GM23248 (cell line): Measurements from ENCODE around the gene HAL. TPM values are rescaled to one million over a fixed set of nuclear protein-coding genes. Genes with fewer than 3 reads are reported as not detected.

ENCODE experiments used
- DNase-seq: peaks from one replicate; pipeline ENCODE4 v3.0.0-alpha.2; 2015
- H2AFZ ChIP-seq: fragments of 200-600 bp; sonication (generic); 2 replicates; pipeline ENCODE4 v1.6.1; 2016; ENCODE audit warnings: antibody characterized with exemption
- H3F3A ChIP-seq: fragments of 200-600 bp; sonication (generic); 2 replicates; pipeline ENCODE4 v1.6.1; 2016; ENCODE audit warnings: mild to moderate bottlenecking, antibody characterized with exemption, mixed run types; ENCODE audit not compliant: insufficient read depth
- H3K27ac ChIP-seq: fragments of 200-600 bp; sonication (generic); 2 replicates; pipeline ENCODE4 v1.5.1; 2016; ENCODE audit warnings: mild to moderate bottlenecking
- H3K27me3 ChIP-seq: fragments of 200-600 bp; sonication (generic); replicated peaks from 2 replicates; pipeline ENCODE4 v1.6.1; 2016; ENCODE audit warnings: mild to moderate bottlenecking; ENCODE audit not compliant: insufficient read depth
- H3K36me3 ChIP-seq: fragments of 200-600 bp; sonication (generic); 2 replicates; pipeline ENCODE4 v1.6.1; 2016; ENCODE audit warnings: low read depth, mild to moderate bottlenecking
- H3K4me1 ChIP-seq: fragments of 200-600 bp; sonication (generic); 2 replicates; pipeline ENCODE4 v1.6.1; 2016; ENCODE audit warnings: mild to moderate bottlenecking; ENCODE audit not compliant: insufficient read depth
- H3K4me2 ChIP-seq: fragments of 200-600 bp; sonication (generic); one replicate; pipeline ENCODE4 v1.6.1; 2016; ENCODE audit warnings: mild to moderate bottlenecking; ENCODE audit not compliant: unreplicated experiment
- H3K4me3 ChIP-seq: fragments of 200-600 bp; sonication (generic); 2 replicates; pipeline ENCODE4 v1.5.1; 2016; ENCODE audit warnings: mild to moderate bottlenecking
- H3K79me2 ChIP-seq: fragments of 200-600 bp; sonication (generic); 2 replicates; pipeline ENCODE4 v1.6.1; 2016; ENCODE audit warnings: mild to moderate bottlenecking; ENCODE audit not compliant: insufficient read depth
- H3K9ac ChIP-seq: fragments of 200-600 bp; sonication (generic); 2 replicates; pipeline ENCODE4 v1.6.1; 2016; ENCODE audit warnings: mild to moderate bottlenecking
- H3K9me2 ChIP-seq: fragments of 200-600 bp; sonication (generic); 2 replicates; pipeline ENCODE4 v1.6.1; 2016; ENCODE audit warnings: mixed run types, mild to moderate bottlenecking, moderate library complexity; ENCODE audit not compliant: insufficient read depth
- H3K9me3 ChIP-seq: fragments of 200-600 bp; sonication (generic); one replicate; pipeline ENCODE4 v1.6.1; 2017; ENCODE audit warnings: low read depth
- H4K20me1 ChIP-seq: fragments of 200-600 bp; sonication (generic); 2 replicates; pipeline ENCODE4 v1.6.0; 2016; ENCODE audit not compliant: insufficient read depth
- EZH2 ChIP-seq: fragments of 200-600 bp; sonication (generic); IDR thresholded peaks from 2 replicates; pipeline ENCODE4 v1.6.1; 2018; ENCODE audit warnings: antibody characterized with exemption, mild to moderate bottlenecking; ENCODE audit not compliant: insufficient read depth, poor library complexity, severe bottlenecking
- EZH2phosphoT487 ChIP-seq: fragments of 200-600 bp; sonication (generic); IDR thresholded peaks from 2 replicates; pipeline ENCODE4 v1.6.1; 2018; ENCODE audit warnings: antibody characterized with exemption, moderate library complexity, mild to moderate bottlenecking, low read depth; ENCODE audit not compliant: insufficient read depth
- WGBS, 2 experiments: methylation state at CpG; one replicate each; pipeline ENCODE4 v1.1.6; 2015 to 2017; ENCODE audit warnings: low lambda C conversion rate in 2 of 2, low coverage in 1 of 2; ENCODE audit errors: missing lambda C conversion rate in 2 of 2; 5-methylcytosine and 5-hydroxymethylcytosine counted together
- in situ Hi-C: fragments of 300-500 bp; cut with MboI; formaldehyde crosslinking; loops from 2 replicates; pipeline ENCODE4 v1.15.0; 2020
- polyA plus RNA-seq: library from polyadenylated mRNA; unstranded; fragments of >200 nt; fragmentation: Nextera tagmentation; extraction: Ambion mirVana; gene quantifications from 2 replicates; pipeline ENCODE4 v1.2.1, GENCODE V29; 2016
- total RNA-seq: library from RNA; depleted of rRNA; stranded (reverse); fragments of >200 nt; shearing (Covaris generic); gene quantifications from 2 replicates; pipeline ENCODE4 v1.2.3, GENCODE V29; 2014

Gene HAL
- total and polyA plus RNA-seq, 2 experiments from 2014 or later, result not detected

DNA sequence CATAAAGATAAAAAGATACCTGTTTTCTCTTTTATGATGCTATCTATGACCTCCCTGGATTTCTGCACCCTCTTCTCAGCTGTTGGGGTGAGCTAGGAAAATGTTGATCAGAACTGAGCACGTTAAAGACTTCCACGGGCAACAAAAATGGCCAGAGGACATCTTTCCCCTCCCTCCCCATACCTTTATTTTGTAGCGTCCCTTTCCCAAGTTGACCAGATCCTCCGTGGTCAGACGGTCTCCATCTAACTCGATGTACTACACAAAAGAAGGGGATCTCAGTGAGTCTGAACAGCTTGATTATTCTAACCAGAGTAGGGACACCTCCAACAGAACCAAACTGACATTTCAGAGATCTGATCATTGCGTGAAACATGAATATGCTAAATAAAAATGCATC is 2.2 kb downstream of the HAL start:
- WGBS, 2 experiments, result 83 to 86% methylated on average over 7 of the region's 7 CpGs
- Histone ChIP-seq H3K9me3 (no peaks in the 10 kb centered on the region), H3K27ac (no peak overlapping the region), H3K79me2 (no peaks in the 10 kb centered on the region), H3K4me1 (no peaks in the 10 kb centered on the region), H3K4me2 (no peak overlapping the region), H3K4me3 (no peak overlapping the region), H3K36me3 (no peaks in the 10 kb centered on the region), H3K9ac (no peak overlapping the region), H3K27me3 (0 out of 2 replicates have a peak, but pooled peaks cover 9% of the 10 kb centered on the region), H3F3A (no peaks in the 10 kb centered on the region), H2AFZ (no peak overlapping the region), H4K20me1 (no peaks in the 10 kb centered on the region), H3K9me2 (no peaks in the 10 kb centered on the region)
- DNase-seq, result no peak
- in situ Hi-C loops, result loop anchor here (25.0 kb wide), 1 partner anchor 382 kb away; no protein-coding TSS in a partner anchor
- no peak for TF ChIP-seq EZH2phosphoT487
- TF ChIP-seq EZH2, result no peak

DNA sequence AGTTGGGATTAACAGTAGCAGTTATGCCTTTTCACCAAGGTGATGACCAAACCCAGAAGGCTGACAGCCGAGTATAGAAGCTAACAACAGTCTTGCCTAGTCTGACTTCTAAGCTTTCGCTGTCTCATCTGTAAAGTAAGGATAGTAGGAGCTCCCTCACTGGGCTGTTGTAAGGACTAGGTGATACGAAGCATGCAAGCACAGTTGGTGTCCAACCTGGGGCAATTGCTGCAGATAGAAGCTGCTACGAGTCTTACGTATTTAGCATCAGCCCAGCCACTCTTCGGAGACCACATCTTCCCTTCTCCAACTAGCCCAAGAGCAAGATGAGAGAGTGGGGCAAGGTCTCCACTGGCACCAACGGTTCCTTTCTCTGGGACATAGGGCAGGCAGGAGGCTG is 6.0 kb downstream of the HAL start:
- peaks cover 9% of the 10 kb centered on the region; the same call in 1 of the 2 replicates for H3K27me3 ChIP-seq
- TF ChIP-seq EZH2 (no peak), EZH2phosphoT487 (no peak)
- H3K36me3 ChIP-seq, result no peaks in the 10 kb centered on the region
- H3K9me3 ChIP-seq, result no peaks in the 10 kb centered on the region
- no peak overlapping the region for H3K27ac ChIP-seq
- no peak overlapping the region for H3K4me2 ChIP-seq
- no peak overlapping the region for H3K9ac ChIP-seq
- no peaks in the 10 kb centered on the region for H3K9me2 ChIP-seq
- no peak for DNase-seq
- no peaks in the 10 kb centered on the region for H3F3A ChIP-seq
- no peak overlapping the region for H2AFZ ChIP-seq
- H3K4me1 ChIP-seq, result no peaks in the 10 kb centered on the region
- H3K4me3 ChIP-seq, result no peak overlapping the region
- no peaks in the 10 kb centered on the region for H3K79me2 ChIP-seq
- H4K20me1 ChIP-seq, result no peaks in the 10 kb centered on the region
- in situ Hi-C loops, result loop anchor here (25.0 kb wide), 1 partner anchor 378 kb away; no protein-coding TSS in a partner anchor
- 68 to 69% methylated on average over 7 of the region's 7 CpGs for WGBS, 2 experiments

GRCh38 chr12:95989504-95990123 is 6.5 kb downstream of the HAL start:
- WGBS, 2 experiments, result 28 to 29% methylated on average over 4 of the region's 4 CpGs
- Histone ChIP-seq H3K27ac (no peak overlapping the region), H3K9me2 (no peaks in the 10 kb centered on the region), H3K27me3 (peaks cover 9% of the 10 kb centered on the region; the same call in 1 of the 2 replicates), H3F3A (no peaks in the 10 kb centered on the region), H4K20me1 (no peaks in the 10 kb centered on the region), H3K4me3 (no peak overlapping the region), H3K36me3 (no peaks in the 10 kb centered on the region), H3K4me2 (no peak overlapping the region), H3K79me2 (no peaks in the 10 kb centered on the region), H3K4me1 (no peaks in the 10 kb centered on the region), H2AFZ (no peak overlapping the region), H3K9me3 (no peaks in the 10 kb centered on the region), H3K9ac (no peak overlapping the region)
- no peak for DNase-seq
- TF ChIP-seq EZH2 (no peak), EZH2phosphoT487 (no peak)
- in situ Hi-C loops, result loop anchor here (25.0 kb wide), 1 partner anchor 377 kb away; no protein-coding TSS in a partner anchor

DNA sequence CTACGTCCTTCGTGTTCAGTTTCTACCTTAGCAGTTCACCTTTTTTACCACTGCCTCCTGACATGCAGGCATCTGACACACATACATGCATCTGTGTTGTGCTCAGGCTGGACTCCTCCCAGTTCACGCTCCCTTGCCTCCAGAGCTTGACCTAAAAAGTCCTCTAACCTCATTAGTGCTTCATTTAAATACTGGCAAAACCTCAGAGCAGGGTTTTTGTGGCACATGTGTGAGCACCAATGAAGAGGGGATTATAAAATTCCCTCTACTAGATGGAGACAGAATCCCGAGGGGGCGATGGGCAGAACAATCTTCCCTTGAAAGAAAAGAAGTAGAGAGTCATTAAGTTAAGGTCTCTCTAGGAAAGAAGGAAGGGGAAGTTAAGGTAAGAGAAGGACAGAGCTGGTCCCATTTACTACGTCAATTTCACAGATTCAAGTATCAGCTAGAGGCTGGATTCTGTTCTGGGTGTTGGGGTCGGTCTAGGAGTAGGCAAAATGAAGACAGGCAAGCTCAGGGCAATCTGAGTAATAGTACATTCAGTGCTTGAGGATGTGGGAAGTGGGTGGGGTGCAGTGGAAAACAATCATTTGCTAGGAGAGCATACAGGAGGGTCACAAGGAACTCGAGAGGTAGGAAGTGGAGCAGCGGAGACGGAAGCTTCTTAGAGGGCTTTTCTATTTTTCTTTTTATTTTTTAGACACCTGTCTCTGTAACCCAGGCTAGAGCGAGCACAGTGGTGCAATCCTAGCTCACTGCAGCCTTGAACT is 7.5 kb downstream of the HAL start:
- H3K79me2 ChIP-seq, result no peaks in the 10 kb centered on the region
- H3F3A ChIP-seq, result no peaks in the 10 kb centered on the region
- no peaks in the 10 kb centered on the region for H3K36me3 ChIP-seq
- H3K9me2 ChIP-seq, result no peaks in the 10 kb centered on the region
- H3K4me3 ChIP-seq, result no peak overlapping the region
- no peaks in the 10 kb centered on the region for H3K9me3 ChIP-seq
- no peaks in the 10 kb centered on the region for H3K4me1 ChIP-seq
- H3K9ac ChIP-seq, result no peak overlapping the region
- H3K4me2 ChIP-seq, result no peak overlapping the region
- 65 to 66% methylated on average over 11 of the region's 11 CpGs for WGBS, 2 experiments
- H3K27me3 ChIP-seq, result peaks cover 9% of the 10 kb centered on the region; the same call in 1 of the 2 replicates
- no peak overlapping the region for H2AFZ ChIP-seq
- no peaks in the 10 kb centered on the region for H4K20me1 ChIP-seq
- no peak for DNase-seq
- no peak overlapping the region for H3K27ac ChIP-seq
- TF ChIP-seq EZH2 (no peak), EZH2phosphoT487 (no peak)
- in situ Hi-C loops, result loop anchor here (25.0 kb wide), 1 partner anchor 376 kb away; no protein-coding TSS in a partner anchor
